Esophagus squamous epithelium (tissue), 4 donors: Measurements from ENCODE around the gene LDB2.

ENCODE experiments used
- POLR2A ChIP-seq, 4 donors: fragments of 450-650 bp; IDR thresholded peaks; one replicate each; pipeline ENCODE4 v1.6.1; 2017; ENCODE audit warnings: antibody characterized with exemption in 4 of 4, mild to moderate bottlenecking in 4 of 4, moderate library complexity in 3 of 4
- TF ChIP-seq, protein P1 (sequence below), 6 experiments: fragments of 450-650 bp in 4 of 6; fragments of 200-600 bp in 2 of 6; sonication (generic) in 2 of 6; IDR thresholded peaks; one replicate each; pipeline ENCODE4 v1.5.1; 2016 to 2019; ENCODE audit warnings: antibody characterized with exemption in 6 of 6, mild to moderate bottlenecking in 4 of 6, moderate library complexity in 4 of 6

DNA sequence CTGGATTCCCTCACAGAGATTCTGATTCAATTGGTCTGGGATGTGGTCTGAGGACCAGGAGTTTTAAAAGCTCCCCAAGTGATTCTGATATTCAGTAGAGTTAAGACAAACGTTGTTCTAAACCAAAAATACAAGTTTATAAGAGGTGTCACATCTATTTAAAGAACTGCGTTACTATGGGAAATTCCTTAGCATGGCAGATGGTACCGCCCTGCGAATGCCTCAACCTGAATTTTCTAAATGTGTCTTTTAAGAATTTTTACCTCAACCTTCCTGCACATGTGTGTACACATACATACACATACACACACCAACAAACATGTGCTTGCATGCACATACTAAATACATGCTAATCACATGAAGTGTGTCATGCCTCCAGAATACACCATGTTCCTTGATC is 343.3 kb downstream of the LDB2 start:
- no peak for TF ChIP-seq POLR2A (IDR thresholded peaks at IDR 0.05)
- TF ChIP-seq, protein P1, sequence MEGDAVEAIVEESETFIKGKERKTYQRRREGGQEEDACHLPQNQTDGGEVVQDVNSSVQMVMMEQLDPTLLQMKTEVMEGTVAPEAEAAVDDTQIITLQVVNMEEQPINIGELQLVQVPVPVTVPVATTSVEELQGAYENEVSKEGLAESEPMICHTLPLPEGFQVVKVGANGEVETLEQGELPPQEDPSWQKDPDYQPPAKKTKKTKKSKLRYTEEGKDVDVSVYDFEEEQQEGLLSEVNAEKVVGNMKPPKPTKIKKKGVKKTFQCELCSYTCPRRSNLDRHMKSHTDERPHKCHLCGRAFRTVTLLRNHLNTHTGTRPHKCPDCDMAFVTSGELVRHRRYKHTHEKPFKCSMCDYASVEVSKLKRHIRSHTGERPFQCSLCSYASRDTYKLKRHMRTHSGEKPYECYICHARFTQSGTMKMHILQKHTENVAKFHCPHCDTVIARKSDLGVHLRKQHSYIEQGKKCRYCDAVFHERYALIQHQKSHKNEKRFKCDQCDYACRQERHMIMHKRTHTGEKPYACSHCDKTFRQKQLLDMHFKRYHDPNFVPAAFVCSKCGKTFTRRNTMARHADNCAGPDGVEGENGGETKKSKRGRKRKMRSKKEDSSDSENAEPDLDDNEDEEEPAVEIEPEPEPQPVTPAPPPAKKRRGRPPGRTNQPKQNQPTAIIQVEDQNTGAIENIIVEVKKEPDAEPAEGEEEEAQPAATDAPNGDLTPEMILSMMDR (IDR thresholded peaks at IDR 0.05) = no peak
